SK-N-SH (cell line): Measurements from ENCODE around the gene NRARP.

Experiments used
- EP300 ChIP-seq, 2 experiments: IDR thresholded peaks; 2 replicates each; pipeline versions ENCODE4 v1.4.0 to v1.6.1; 2012; ENCODE audit warnings: borderline replicate concordance in 1 of 2, low read depth in 1 of 2, low read length in 1 of 2
- EZH2phosphoT487 ChIP-seq: fragments of 200-600 bp; sonication (generic); IDR thresholded peaks from 2 replicates; pipeline ENCODE4 v1.6.1; 2017; ENCODE audit warnings: low read depth, mixed run types, mild to moderate bottlenecking, antibody characterized with exemption, moderate library complexity, borderline replicate concordance
- FOXJ3 ChIP-seq: sonication (generic); formaldehyde crosslinking; IDR thresholded peaks from 2 replicates; pipeline ENCODE4 v1.5.1; 2020; ENCODE audit warnings: mild to moderate bottlenecking, missing genetic modification reagents
- GABPA ChIP-seq: IDR thresholded peaks from 2 replicates; pipeline ENCODE4 v1.4.0; 2012; ENCODE audit warnings: low read depth, mild to moderate bottlenecking
- GATA2 ChIP-seq: sonication (generic); formaldehyde crosslinking; IDR thresholded peaks from 2 replicates; pipeline ENCODE4 v1.5.0; 2020; ENCODE audit warnings: mild to moderate bottlenecking, missing genetic modification reagents
- NRF1 ChIP-seq: IDR thresholded peaks from 2 replicates; pipeline ENCODE4 v1.6.1; 2012; ENCODE audit warnings: low read depth, mild to moderate bottlenecking, low read length
- POLR2AphosphoS5 ChIP-seq: IDR thresholded peaks from 2 replicates; pipeline ENCODE4 v1.6.1; 2012; ENCODE audit warnings: low read depth, low read length
- RAD21 ChIP-seq: IDR thresholded peaks from 2 replicates; pipeline ENCODE4 v1.6.1; 2012; ENCODE audit warnings: mild to moderate bottlenecking, low read length
- SMC3 ChIP-seq: IDR thresholded peaks from 2 replicates; pipeline ENCODE4 v1.6.1; 2012; ENCODE audit warnings: low read depth, low read length, improper control_type of control experiment
- YY1 ChIP-seq: IDR thresholded peaks from 2 replicates; pipeline ENCODE4 v1.4.0; 2012; ENCODE audit warnings: low read depth, mild to moderate bottlenecking
- TF ChIP-seq, protein P1 (sequence below): fragments of 150-350 bp; IDR thresholded peaks from 2 replicates; pipeline ENCODE4 v1.6.1; 2017; ENCODE audit warnings: antibody characterized with exemption, low read length, low read depth, borderline replicate concordance
- TF ChIP-seq, protein P2 (sequence below): fragments of 200-600 bp; sonication (generic); IDR thresholded peaks from 2 replicates; pipeline ENCODE4 v1.6.1; 2017; ENCODE audit warnings: antibody characterized with exemption, mild to moderate bottlenecking, moderate library complexity
- TF ChIP-seq, protein P3 (sequence below): IDR thresholded peaks from 2 replicates; pipeline ENCODE4 v1.6.1; 2012; ENCODE audit warnings: mild to moderate bottlenecking, low read depth, low read length, moderate library complexity

- TF ChIP-seq RAD21: no peak
- TF ChIP-seq, protein P1, sequence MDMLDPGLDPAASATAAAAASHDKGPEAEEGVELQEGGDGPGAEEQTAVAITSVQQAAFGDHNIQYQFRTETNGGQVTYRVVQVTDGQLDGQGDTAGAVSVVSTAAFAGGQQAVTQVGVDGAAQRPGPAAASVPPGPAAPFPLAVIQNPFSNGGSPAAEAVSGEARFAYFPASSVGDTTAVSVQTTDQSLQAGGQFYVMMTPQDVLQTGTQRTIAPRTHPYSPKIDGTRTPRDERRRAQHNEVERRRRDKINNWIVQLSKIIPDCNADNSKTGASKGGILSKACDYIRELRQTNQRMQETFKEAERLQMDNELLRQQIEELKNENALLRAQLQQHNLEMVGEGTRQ: no peak
- TF ChIP-seq, protein P2, sequence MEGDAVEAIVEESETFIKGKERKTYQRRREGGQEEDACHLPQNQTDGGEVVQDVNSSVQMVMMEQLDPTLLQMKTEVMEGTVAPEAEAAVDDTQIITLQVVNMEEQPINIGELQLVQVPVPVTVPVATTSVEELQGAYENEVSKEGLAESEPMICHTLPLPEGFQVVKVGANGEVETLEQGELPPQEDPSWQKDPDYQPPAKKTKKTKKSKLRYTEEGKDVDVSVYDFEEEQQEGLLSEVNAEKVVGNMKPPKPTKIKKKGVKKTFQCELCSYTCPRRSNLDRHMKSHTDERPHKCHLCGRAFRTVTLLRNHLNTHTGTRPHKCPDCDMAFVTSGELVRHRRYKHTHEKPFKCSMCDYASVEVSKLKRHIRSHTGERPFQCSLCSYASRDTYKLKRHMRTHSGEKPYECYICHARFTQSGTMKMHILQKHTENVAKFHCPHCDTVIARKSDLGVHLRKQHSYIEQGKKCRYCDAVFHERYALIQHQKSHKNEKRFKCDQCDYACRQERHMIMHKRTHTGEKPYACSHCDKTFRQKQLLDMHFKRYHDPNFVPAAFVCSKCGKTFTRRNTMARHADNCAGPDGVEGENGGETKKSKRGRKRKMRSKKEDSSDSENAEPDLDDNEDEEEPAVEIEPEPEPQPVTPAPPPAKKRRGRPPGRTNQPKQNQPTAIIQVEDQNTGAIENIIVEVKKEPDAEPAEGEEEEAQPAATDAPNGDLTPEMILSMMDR: no peak
- TF ChIP-seq, protein P3, sequence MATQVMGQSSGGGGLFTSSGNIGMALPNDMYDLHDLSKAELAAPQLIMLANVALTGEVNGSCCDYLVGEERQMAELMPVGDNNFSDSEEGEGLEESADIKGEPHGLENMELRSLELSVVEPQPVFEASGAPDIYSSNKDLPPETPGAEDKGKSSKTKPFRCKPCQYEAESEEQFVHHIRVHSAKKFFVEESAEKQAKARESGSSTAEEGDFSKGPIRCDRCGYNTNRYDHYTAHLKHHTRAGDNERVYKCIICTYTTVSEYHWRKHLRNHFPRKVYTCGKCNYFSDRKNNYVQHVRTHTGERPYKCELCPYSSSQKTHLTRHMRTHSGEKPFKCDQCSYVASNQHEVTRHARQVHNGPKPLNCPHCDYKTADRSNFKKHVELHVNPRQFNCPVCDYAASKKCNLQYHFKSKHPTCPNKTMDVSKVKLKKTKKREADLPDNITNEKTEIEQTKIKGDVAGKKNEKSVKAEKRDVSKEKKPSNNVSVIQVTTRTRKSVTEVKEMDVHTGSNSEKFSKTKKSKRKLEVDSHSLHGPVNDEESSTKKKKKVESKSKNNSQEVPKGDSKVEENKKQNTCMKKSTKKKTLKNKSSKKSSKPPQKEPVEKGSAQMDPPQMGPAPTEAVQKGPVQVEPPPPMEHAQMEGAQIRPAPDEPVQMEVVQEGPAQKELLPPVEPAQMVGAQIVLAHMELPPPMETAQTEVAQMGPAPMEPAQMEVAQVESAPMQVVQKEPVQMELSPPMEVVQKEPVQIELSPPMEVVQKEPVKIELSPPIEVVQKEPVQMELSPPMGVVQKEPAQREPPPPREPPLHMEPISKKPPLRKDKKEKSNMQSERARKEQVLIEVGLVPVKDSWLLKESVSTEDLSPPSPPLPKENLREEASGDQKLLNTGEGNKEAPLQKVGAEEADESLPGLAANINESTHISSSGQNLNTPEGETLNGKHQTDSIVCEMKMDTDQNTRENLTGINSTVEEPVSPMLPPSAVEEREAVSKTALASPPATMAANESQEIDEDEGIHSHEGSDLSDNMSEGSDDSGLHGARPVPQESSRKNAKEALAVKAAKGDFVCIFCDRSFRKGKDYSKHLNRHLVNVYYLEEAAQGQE: no peak
- no peak for TF ChIP-seq NRF1
- TF ChIP-seq GABPA: no peak
- no peak for TF ChIP-seq SMC3
- TF ChIP-seq POLR2AphosphoS5: no peak
- TF ChIP-seq FOXJ3: no peak
- TF ChIP-seq YY1: no peak
- TF ChIP-seq EZH2phosphoT487: no peak
- no peak for TF ChIP-seq EP300 (IDR thresholded peaks at IDR 0.05; ENCODE audit: borderline replicate concordance in 1 of 2, low read depth in 1 of 2, low read length in 1 of 2)
- TF ChIP-seq GATA2 (CRISPR knock-in tag): no peak
Observed at GRCh38 chr9:137267933-137268355, 34.1 kb downstream of the NRARP start.
